Measurements from ENCODE around the gene RHOC.
"Not testable (repeated sequence)": the region's sequence is repeated elsewhere in the genome, so short reads cannot be mapped to it uniquely, and the experiment has no call there.

DNA sequence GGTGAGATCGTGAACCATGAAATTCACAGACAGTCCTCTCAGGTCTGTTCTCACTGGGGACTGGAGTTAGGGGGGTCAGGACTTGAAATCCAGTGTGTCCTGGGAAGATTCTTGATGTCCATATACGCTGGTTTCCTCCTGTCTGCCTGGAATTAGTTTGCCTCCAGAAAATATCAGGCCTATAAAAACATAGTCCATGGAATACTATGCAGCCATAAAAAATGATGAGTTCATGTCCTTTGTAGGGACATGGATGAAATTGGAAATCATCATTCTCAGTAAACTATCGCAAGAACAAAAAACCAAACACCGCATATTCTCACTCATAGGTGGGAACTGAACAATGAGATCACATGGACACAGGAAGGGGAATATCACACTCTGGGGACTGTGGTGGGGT is 17.3 kb upstream of the RHOC start:
- TF ChIP-seq, protein P1, sequence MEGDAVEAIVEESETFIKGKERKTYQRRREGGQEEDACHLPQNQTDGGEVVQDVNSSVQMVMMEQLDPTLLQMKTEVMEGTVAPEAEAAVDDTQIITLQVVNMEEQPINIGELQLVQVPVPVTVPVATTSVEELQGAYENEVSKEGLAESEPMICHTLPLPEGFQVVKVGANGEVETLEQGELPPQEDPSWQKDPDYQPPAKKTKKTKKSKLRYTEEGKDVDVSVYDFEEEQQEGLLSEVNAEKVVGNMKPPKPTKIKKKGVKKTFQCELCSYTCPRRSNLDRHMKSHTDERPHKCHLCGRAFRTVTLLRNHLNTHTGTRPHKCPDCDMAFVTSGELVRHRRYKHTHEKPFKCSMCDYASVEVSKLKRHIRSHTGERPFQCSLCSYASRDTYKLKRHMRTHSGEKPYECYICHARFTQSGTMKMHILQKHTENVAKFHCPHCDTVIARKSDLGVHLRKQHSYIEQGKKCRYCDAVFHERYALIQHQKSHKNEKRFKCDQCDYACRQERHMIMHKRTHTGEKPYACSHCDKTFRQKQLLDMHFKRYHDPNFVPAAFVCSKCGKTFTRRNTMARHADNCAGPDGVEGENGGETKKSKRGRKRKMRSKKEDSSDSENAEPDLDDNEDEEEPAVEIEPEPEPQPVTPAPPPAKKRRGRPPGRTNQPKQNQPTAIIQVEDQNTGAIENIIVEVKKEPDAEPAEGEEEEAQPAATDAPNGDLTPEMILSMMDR (IDR thresholded peaks at IDR 0.05) = not testable (repeated sequence)
- TF ChIP-seq POLR2AphosphoS5 (IDR thresholded peaks at IDR 0.05; ENCODE audit: low read depth, low read length); SIN3A (IDR thresholded peaks at IDR 0.05; ENCODE audit: borderline replicate concordance, insufficient read depth, low read depth, low read length); REST (IDR thresholded peaks at IDR 0.05; ENCODE audit: insufficient read depth in 1 of 2, low read depth in 2 of 2, low read length in 1 of 2); TCF7L2 (IDR thresholded peaks at IDR 0.05; ENCODE audit: low read depth, low read length): not testable (repeated sequence)

Measured in Panc1 (cell line).